GM12878 (cell line): ENCODE data around the gene COX10.

Source experiments
- BCL11A ChIP-seq: IDR thresholded peaks from 2 replicates; pipeline ENCODE4 v1.6.1; 2011; ENCODE audit warnings: low read depth, low read length
- BHLHE40 ChIP-seq, 2 experiments: fragments of 450-650 bp in 1 of 2; IDR thresholded peaks; 2 replicates each; pipeline ENCODE4 v1.6.1; 2011 to 2017; ENCODE audit warnings: low read depth in 2 of 2, borderline replicate concordance in 1 of 2, improper control_type of control experiment in 1 of 2, low read length in 1 of 2, mild to moderate bottlenecking in 1 of 2
- CHD2 ChIP-seq: IDR thresholded peaks from 2 replicates; pipeline ENCODE4 v1.6.1; 2011; ENCODE audit warnings: low read depth, low read length, improper control_type of control experiment, borderline replicate concordance
- EP300 ChIP-seq, 2 experiments: fragments of 150-350 bp in 1 of 2; IDR thresholded peaks; 2 replicates each; pipeline ENCODE4 v1.6.1; 2011 to 2012; ENCODE audit warnings: low read depth in 2 of 2, low read length in 2 of 2, borderline replicate concordance in 1 of 2, improper control_type of control experiment in 1 of 2, inconsistent platforms in 1 of 2; ENCODE audit not compliant: control insufficient read depth in 1 of 2
- GABPA ChIP-seq: IDR thresholded peaks from 2 replicates; pipeline ENCODE4 v1.6.1; 2014; ENCODE audit warnings: antibody characterized with exemption, low read depth, mild to moderate bottlenecking, inconsistent platforms
- JUND ChIP-seq: IDR thresholded peaks from 2 replicates; pipeline ENCODE4 v1.6.1; 2012; ENCODE audit warnings: low read depth, mild to moderate bottlenecking, low read length, improper control_type of control experiment, moderate library complexity
- TF ChIP-seq, protein P1 (sequence below), 3 experiments: IDR thresholded peaks in 2 of 3; conservative IDR thresholded peaks in 1 of 3; 2 replicates each; pipeline ENCODE4 v1.5.1; 2011; ENCODE audit warnings: low read depth in 3 of 3, low read length in 3 of 3, mild to moderate bottlenecking in 3 of 3, control low read depth in 2 of 3, moderate library complexity in 2 of 3, inconsistent platforms in 1 of 3, mixed read lengths in 1 of 3; ENCODE audit not compliant: control insufficient read depth in 2 of 3, insufficient read depth in 1 of 3; ENCODE audit errors: extremely low read depth in 1 of 3

DNA sequence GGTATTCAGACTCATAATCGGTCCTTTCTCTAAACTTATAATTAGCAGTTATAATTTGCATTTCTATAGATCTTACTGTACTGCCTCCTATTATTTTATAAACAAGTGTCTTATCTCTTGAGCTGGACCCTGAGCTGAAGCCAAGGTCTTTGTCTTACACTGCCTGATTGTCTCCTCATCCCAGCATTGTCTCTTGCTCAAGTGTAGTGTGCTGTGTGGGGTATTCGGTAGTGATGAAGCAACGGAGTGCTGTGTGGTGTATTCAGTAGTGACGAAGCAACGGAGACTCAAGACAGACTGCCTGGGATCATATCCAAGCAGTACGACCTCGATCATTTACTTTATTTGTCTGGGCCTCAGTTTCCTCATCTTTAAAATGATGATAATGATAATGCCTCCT, 69.3 kb downstream of the COX10 start:
- TF ChIP-seq CHD2, result no peak
- TF ChIP-seq, protein P1, sequence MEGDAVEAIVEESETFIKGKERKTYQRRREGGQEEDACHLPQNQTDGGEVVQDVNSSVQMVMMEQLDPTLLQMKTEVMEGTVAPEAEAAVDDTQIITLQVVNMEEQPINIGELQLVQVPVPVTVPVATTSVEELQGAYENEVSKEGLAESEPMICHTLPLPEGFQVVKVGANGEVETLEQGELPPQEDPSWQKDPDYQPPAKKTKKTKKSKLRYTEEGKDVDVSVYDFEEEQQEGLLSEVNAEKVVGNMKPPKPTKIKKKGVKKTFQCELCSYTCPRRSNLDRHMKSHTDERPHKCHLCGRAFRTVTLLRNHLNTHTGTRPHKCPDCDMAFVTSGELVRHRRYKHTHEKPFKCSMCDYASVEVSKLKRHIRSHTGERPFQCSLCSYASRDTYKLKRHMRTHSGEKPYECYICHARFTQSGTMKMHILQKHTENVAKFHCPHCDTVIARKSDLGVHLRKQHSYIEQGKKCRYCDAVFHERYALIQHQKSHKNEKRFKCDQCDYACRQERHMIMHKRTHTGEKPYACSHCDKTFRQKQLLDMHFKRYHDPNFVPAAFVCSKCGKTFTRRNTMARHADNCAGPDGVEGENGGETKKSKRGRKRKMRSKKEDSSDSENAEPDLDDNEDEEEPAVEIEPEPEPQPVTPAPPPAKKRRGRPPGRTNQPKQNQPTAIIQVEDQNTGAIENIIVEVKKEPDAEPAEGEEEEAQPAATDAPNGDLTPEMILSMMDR (IDR thresholded peaks at IDR 0.05 in 2 of 3, conservative IDR thresholded peaks at IDR 0.05 in 1 of 3; ENCODE audit: control insufficient read depth in 2 of 3, extremely low read depth in 1 of 3, insufficient read depth in 1 of 3, low read depth in 3 of 3, low read length in 3 of 3), result no peak
- TF ChIP-seq GABPA, result no peak
- TF ChIP-seq BCL11A, result no peak
- no peak for TF ChIP-seq JUND
- no peak for TF ChIP-seq EP300 (IDR thresholded peaks at IDR 0.05; ENCODE audit: borderline replicate concordance in 1 of 2, control insufficient read depth in 1 of 2, low read depth in 2 of 2, low read length in 2 of 2)
- no peak for TF ChIP-seq BHLHE40 (IDR thresholded peaks at IDR 0.05; ENCODE audit: borderline replicate concordance in 1 of 2, low read depth in 2 of 2, low read length in 1 of 2)
